Measurements from ENCODE around the gene KLF3.

KLF3 gene

DNA sequence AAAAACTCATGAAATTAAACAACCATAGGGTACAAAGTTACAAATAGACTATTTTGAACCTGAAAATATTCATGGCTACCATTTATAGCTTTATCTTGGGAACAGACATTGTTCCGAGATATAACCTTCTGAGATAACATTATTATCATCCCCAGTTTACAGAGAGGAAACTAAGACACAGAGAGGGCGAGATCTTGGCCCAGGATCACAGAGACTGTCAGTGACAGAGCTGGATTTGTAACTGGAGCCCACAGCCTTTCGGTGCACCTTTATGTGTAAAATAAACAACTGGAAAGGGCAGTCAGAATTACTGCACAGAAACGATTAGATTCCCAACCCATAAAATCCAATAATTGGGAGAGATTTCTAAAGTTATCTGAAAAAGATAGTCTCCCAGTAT lies 28.4 kb downstream of the KLF3 start:
- H3K36me3 ChIP-seq (ENCODE audit: control insufficient read depth in 1 of 2, insufficient read depth in 2 of 2, low read length in 2 of 2): peaks cover 56 to 90% of the 10 kb centered on the region in 2 donors
- H3K9ac ChIP-seq (ENCODE audit: low read depth in 1 of 2, low read length in 2 of 2): no peak overlapping the region
- peaks cover 0 to 15% of the 10 kb centered on the region in 2 donors for H3K4me1 ChIP-seq (ENCODE audit: control insufficient read depth in 1 of 2, insufficient read depth in 2 of 2, low read length in 2 of 2)
- H3K4me3 ChIP-seq (ENCODE audit: low read depth in 1 of 2, low read length in 2 of 2): no peak overlapping the region
- H3K27me3 ChIP-seq (ENCODE audit: control insufficient read depth in 1 of 2, insufficient read depth in 2 of 2, low read length in 2 of 2): no peaks in the 10 kb centered on the region
- H3K27ac ChIP-seq (ENCODE audit: low read depth, low read length): no peak overlapping the region
- H3K9me3 ChIP-seq (ENCODE audit: control insufficient read depth in 1 of 2, low read length in 2 of 2): no peaks in the 10 kb centered on the region

DNA sequence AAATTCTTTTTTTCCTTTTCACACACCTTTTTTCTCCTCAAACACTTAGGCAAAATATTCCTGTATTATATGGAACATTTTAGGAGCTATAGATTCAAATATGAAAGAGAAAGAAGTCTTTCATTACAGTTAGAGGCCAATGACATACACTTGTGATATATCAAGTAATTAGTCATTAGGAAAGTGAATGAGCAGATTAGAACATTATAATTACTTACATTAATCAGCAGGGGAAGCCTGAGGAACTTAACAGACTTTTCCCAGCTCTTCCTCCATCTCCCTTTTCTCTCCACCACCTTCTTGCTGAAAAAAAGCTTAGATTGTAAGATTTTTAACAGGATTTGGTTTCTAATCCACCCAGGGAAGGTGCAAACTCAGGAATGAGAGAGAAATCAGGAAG lies 29.6 kb downstream of the KLF3 start:
- Histone ChIP-seq H3K27me3 (ENCODE audit: control insufficient read depth in 1 of 2, insufficient read depth in 2 of 2, low read length in 2 of 2) (no peaks in the 10 kb centered on the region), H3K9me3 (ENCODE audit: control insufficient read depth in 1 of 2, low read length in 2 of 2) (no peaks in the 10 kb centered on the region), H3K4me3 (ENCODE audit: low read depth in 1 of 2, low read length in 2 of 2) (no peak overlapping the region), H3K4me1 (ENCODE audit: control insufficient read depth in 1 of 2, insufficient read depth in 2 of 2, low read length in 2 of 2) (peaks cover 0 to 15% of the 10 kb centered on the region in 2 donors), H3K9ac (ENCODE audit: low read depth in 1 of 2, low read length in 2 of 2) (no peak overlapping the region), H3K36me3 (ENCODE audit: control insufficient read depth in 1 of 2, insufficient read depth in 2 of 2, low read length in 2 of 2) (peaks cover 64 to 90% of the 10 kb centered on the region in 2 donors), H3K27ac (ENCODE audit: low read depth, low read length) (no peak overlapping the region)

DNA sequence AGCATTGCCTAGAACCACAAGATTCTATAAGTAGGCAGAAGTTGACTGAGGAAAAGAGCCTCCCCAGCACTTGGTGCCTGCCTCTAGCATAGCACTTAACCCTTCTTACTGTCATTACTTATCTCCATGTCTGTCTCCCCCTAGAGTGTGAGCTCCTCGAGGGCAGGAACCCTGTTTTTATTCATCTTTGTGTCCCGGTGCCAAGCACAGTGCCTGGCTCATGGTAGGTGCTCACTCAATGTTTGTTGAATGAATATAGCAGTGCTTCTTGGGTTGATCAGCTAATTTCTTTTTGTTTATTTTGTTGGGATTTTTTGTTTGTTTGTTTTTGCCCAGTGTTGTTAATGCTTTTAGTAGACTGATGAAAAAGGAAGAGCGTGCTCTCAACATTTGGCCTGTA lies 30.3 kb downstream of the KLF3 start:
- H3K9me3 ChIP-seq (ENCODE audit: control insufficient read depth in 1 of 2, low read length in 2 of 2): no peaks in the 10 kb centered on the region
- no peak overlapping the region for H3K9ac ChIP-seq (ENCODE audit: low read depth in 1 of 2, low read length in 2 of 2)
- H3K27me3 ChIP-seq (ENCODE audit: control insufficient read depth in 1 of 2, insufficient read depth in 2 of 2, low read length in 2 of 2): no peaks in the 10 kb centered on the region
- peaks cover 56 to 90% of the 10 kb centered on the region in 2 donors for H3K36me3 ChIP-seq (ENCODE audit: control insufficient read depth in 1 of 2, insufficient read depth in 2 of 2, low read length in 2 of 2)
- H3K4me1 ChIP-seq (ENCODE audit: control insufficient read depth in 1 of 2, insufficient read depth in 2 of 2, low read length in 2 of 2): peaks cover 0 to 15% of the 10 kb centered on the region in 2 donors
- H3K27ac ChIP-seq (ENCODE audit: low read depth, low read length): no peak overlapping the region
- H3K4me3 ChIP-seq (ENCODE audit: low read depth in 1 of 2, low read length in 2 of 2): no peak overlapping the region

DNA sequence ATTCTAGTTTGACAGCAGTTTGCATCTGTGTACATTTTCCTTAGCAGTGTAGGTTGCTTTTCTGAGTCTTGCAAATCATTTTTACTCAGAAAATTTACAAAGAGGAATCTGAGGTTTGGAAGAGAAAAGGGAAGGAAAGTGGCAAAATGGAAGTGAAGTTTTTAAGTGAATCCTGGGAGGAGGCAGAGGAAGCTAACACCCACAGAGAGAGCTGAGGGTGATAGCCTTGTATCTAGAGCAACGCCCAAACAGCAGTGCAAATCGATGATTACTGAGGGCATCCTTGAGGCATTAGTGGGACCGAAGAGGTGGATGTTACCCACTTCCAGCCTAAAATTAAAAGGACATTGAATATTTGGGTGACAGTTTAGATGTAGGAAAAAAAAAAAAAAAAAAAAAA lies 31.8 kb downstream of the KLF3 start:
- Histone ChIP-seq H3K9me3 (ENCODE audit: control insufficient read depth in 1 of 2, low read length in 2 of 2) (no peaks in the 10 kb centered on the region), H3K27ac (ENCODE audit: low read depth, low read length) (no peak overlapping the region), H3K9ac (ENCODE audit: low read depth in 1 of 2, low read length in 2 of 2) (no peak overlapping the region), H3K4me3 (ENCODE audit: low read depth in 1 of 2, low read length in 2 of 2) (no peak overlapping the region), H3K27me3 (ENCODE audit: control insufficient read depth in 1 of 2, insufficient read depth in 2 of 2, low read length in 2 of 2) (no peaks in the 10 kb centered on the region), H3K36me3 (ENCODE audit: control insufficient read depth in 1 of 2, insufficient read depth in 2 of 2, low read length in 2 of 2) (peaks cover 43 to 76% of the 10 kb centered on the region in 2 donors), H3K4me1 (ENCODE audit: control insufficient read depth in 1 of 2, insufficient read depth in 2 of 2, low read length in 2 of 2) (peaks cover 0 to 15% of the 10 kb centered on the region in 2 donors)

DNA sequence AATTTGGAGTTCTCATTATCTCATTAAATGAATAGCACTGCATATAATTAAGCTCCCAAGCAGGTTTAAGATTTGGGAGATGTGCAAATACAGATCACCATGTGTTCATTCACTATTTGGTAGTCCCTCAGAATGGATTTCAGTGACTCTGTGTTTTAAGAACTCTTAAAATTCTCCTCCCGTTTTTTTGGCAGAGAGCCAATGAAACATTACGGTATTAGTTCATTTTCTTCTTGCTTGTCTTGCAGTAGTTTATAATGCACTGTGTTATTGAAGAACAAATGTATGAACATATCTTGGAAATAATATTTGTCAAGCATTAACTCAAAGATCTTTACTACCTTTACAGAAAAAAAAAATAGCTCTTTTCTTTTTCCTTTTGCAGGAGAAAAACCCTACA lies 32.7 kb downstream of the KLF3 start:
- no peak overlapping the region for H3K9ac ChIP-seq (ENCODE audit: low read depth in 1 of 2, low read length in 2 of 2)
- no peak overlapping the region for H3K27ac ChIP-seq (ENCODE audit: low read depth, low read length)
- peaks cover 37 to 67% of the 10 kb centered on the region in 2 donors for H3K36me3 ChIP-seq (ENCODE audit: control insufficient read depth in 1 of 2, insufficient read depth in 2 of 2, low read length in 2 of 2)
- no peak overlapping the region for H3K4me3 ChIP-seq (ENCODE audit: low read depth in 1 of 2, low read length in 2 of 2)
- H3K4me1 ChIP-seq (ENCODE audit: control insufficient read depth in 1 of 2, insufficient read depth in 2 of 2, low read length in 2 of 2): peaks cover 0 to 7% of the 10 kb centered on the region in 2 donors
- no peaks in the 10 kb centered on the region for H3K27me3 ChIP-seq (ENCODE audit: control insufficient read depth in 1 of 2, insufficient read depth in 2 of 2, low read length in 2 of 2)
- H3K9me3 ChIP-seq (ENCODE audit: control insufficient read depth in 1 of 2, low read length in 2 of 2): no peaks in the 10 kb centered on the region

DNA sequence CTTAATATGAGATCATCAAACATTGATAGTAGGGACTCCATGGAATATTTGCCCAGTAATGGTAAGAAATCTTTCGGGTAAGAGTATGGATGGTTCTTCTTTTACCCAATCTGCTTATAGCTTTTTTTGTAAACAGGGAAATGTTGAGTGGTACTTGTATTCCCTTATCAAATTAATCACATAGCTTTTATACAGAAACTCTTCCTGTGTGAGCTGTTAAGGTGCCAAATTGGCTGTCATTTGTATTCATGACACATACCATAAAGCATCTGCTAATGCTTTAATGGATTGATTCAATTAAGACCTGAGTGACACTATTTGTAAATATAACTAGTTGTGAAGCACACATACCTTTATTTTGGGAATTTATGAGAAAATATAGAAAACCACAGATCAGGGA lies 34.2 kb downstream of the KLF3 start:
- H3K4me1 ChIP-seq (ENCODE audit: control insufficient read depth in 1 of 2, insufficient read depth in 2 of 2, low read length in 2 of 2): no peaks in the 10 kb centered on the region
- no peak overlapping the region for H3K4me3 ChIP-seq (ENCODE audit: low read depth in 1 of 2, low read length in 2 of 2)
- H3K27ac ChIP-seq (ENCODE audit: low read depth, low read length): no peak overlapping the region
- H3K36me3 ChIP-seq (ENCODE audit: control insufficient read depth in 1 of 2, insufficient read depth in 2 of 2, low read length in 2 of 2): peaks cover 32 to 59% of the 10 kb centered on the region in 2 donors
- no peaks in the 10 kb centered on the region for H3K9me3 ChIP-seq (ENCODE audit: control insufficient read depth in 1 of 2, low read length in 2 of 2)
- no peak overlapping the region for H3K9ac ChIP-seq (ENCODE audit: low read depth in 1 of 2, low read length in 2 of 2)
- H3K27me3 ChIP-seq (ENCODE audit: control insufficient read depth in 1 of 2, insufficient read depth in 2 of 2, low read length in 2 of 2): no peaks in the 10 kb centered on the region

DNA sequence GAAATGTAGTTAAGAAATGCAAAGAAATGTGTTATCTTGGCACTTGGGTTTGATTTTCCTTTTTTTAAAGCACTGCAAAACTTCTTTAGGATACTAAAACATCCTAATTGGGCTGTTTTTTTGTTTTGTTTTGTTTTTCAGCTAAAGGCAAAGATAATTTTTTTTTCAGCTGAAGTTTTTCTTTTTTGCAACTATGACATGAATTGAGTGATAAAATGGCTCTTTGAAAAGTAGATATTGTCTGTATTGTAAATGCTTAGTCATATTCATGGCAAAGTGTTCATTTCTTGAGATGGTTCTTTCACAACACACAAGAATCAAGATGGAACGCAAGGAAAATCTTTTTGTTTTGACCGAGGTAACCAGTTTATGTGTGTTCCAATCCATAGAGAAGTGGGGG lies 35.1 kb downstream of the KLF3 start:
- Histone ChIP-seq H3K36me3 (ENCODE audit: control insufficient read depth in 1 of 2, insufficient read depth in 2 of 2, low read length in 2 of 2) (peaks cover 28 to 53% of the 10 kb centered on the region in 2 donors), H3K4me1 (ENCODE audit: control insufficient read depth in 1 of 2, insufficient read depth in 2 of 2, low read length in 2 of 2) (no peaks in the 10 kb centered on the region)

DNA sequence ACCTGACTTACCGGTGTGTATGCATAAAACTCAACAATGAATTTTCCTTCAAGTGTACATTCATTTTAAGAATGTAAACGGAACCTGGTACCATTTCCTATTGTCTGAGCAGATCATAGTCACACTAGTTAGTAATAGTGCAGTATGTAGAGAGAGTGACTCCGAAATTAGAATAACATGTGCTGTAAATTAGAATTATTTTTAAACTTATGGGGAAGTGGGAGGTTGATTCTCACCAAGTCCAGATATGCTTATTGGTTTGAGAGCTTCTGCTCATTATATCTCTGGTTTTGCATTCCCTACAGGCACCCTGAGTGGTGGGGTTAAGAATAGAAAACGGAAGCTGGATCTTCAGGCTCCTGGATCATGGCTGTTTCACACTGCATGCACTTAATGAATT lies 39.6 kb downstream of the KLF3 start:
- Histone ChIP-seq H3K27ac (ENCODE audit: low read depth, low read length) (no peak overlapping the region), H3K36me3 (ENCODE audit: control insufficient read depth in 1 of 2, insufficient read depth in 2 of 2, low read length in 2 of 2) (peaks cover 0 to 8% of the 10 kb centered on the region in 2 donors), H3K9ac (ENCODE audit: low read depth in 1 of 2, low read length in 2 of 2) (no peak overlapping the region), H3K9me3 (ENCODE audit: control insufficient read depth in 1 of 2, low read length in 2 of 2) (no peaks in the 10 kb centered on the region), H3K4me1 (ENCODE audit: control insufficient read depth in 1 of 2, insufficient read depth in 2 of 2, low read length in 2 of 2) (no peaks in the 10 kb centered on the region), H3K27me3 (ENCODE audit: control insufficient read depth in 1 of 2, insufficient read depth in 2 of 2, low read length in 2 of 2) (no peaks in the 10 kb centered on the region), H3K4me3 (ENCODE audit: low read depth in 1 of 2, low read length in 2 of 2) (no peak overlapping the region)

More for the DNA sequence above, 35.1 kb downstream of the KLF3 start:
- H3K9ac ChIP-seq (ENCODE audit: low read depth in 1 of 2, low read length in 2 of 2): no peak overlapping the region
- no peaks in the 10 kb centered on the region for H3K27me3 ChIP-seq (ENCODE audit: control insufficient read depth in 1 of 2, insufficient read depth in 2 of 2, low read length in 2 of 2)
- H3K9me3 ChIP-seq (ENCODE audit: control insufficient read depth in 1 of 2, low read length in 2 of 2): no peaks in the 10 kb centered on the region
- no peak overlapping the region for H3K4me3 ChIP-seq (ENCODE audit: low read depth in 1 of 2, low read length in 2 of 2)
- no peak overlapping the region for H3K27ac ChIP-seq (ENCODE audit: low read depth, low read length)

DNA sequence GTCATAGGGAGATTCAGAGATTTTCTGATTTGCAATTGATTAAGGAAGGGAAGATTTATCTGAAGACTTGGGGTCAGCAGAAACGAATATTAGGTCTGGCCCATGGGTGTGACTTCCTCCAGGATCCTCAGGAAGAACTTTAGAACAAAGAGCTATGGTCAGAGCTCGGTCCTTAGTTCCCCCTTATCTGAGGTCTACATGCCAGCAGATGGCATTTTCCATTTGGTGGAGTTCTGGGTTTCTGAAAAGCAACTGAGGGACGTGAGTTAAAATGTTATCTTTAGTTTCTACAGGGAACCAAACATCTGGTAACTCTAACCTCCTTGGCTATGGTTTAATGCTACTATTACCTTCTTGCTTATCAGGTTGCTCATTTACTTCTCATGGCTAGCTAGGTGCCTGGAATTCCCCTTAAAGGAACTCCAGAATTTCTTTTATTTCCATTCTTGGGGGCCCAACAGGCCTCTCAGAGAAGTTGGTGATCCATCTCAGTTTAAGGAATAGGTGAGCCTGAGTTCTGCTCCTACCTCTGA lies 40.7 kb downstream of the KLF3 start:
- no peaks in the 10 kb centered on the region for H3K36me3 ChIP-seq (ENCODE audit: control insufficient read depth in 1 of 2, insufficient read depth in 2 of 2, low read length in 2 of 2)
- no peak overlapping the region for H3K4me3 ChIP-seq (ENCODE audit: low read depth in 1 of 2, low read length in 2 of 2)
- H3K9ac ChIP-seq (ENCODE audit: low read depth in 1 of 2, low read length in 2 of 2): no peak overlapping the region
- H3K9me3 ChIP-seq (ENCODE audit: control insufficient read depth in 1 of 2, low read length in 2 of 2): no peaks in the 10 kb centered on the region
- no peak overlapping the region for H3K27ac ChIP-seq (ENCODE audit: low read depth, low read length)
- no peaks in the 10 kb centered on the region for H3K27me3 ChIP-seq (ENCODE audit: control insufficient read depth in 1 of 2, insufficient read depth in 2 of 2, low read length in 2 of 2)
- H3K4me1 ChIP-seq (ENCODE audit: control insufficient read depth in 1 of 2, insufficient read depth in 2 of 2, low read length in 2 of 2): no peaks in the 10 kb centered on the region

DNA sequence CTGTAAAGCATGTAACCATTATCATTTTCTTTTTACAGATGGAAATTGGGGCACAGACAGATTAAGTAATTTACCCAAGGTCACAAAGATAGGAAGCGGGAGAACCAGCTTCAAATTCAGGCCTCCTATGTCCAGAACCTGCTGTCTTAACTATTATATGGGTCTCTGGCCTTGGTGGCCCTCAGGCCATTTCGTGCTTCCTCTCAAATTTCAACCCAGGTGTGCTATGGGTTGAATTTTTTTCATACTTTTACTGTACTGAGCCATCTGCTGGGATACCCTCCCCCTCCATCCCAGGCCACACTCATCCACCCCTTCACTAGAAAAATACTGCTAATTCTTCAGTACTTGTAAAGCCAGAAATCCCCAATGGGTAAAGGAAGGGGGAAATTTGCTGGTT lies 42.3 kb downstream of the KLF3 start:
- no peaks in the 10 kb centered on the region for H3K27me3 ChIP-seq (ENCODE audit: control insufficient read depth in 1 of 2, insufficient read depth in 2 of 2, low read length in 2 of 2)
- no peaks in the 10 kb centered on the region for H3K4me1 ChIP-seq (ENCODE audit: control insufficient read depth in 1 of 2, insufficient read depth in 2 of 2, low read length in 2 of 2)
- H3K36me3 ChIP-seq (ENCODE audit: control insufficient read depth in 1 of 2, insufficient read depth in 2 of 2, low read length in 2 of 2): no peaks in the 10 kb centered on the region
- no peaks in the 10 kb centered on the region for H3K9me3 ChIP-seq (ENCODE audit: control insufficient read depth in 1 of 2, low read length in 2 of 2)
- no peak overlapping the region for H3K4me3 ChIP-seq (ENCODE audit: low read depth in 1 of 2, low read length in 2 of 2)
- no peak overlapping the region for H3K9ac ChIP-seq (ENCODE audit: low read depth in 1 of 2, low read length in 2 of 2)
- H3K27ac ChIP-seq (ENCODE audit: low read depth, low read length): no peak overlapping the region

DNA sequence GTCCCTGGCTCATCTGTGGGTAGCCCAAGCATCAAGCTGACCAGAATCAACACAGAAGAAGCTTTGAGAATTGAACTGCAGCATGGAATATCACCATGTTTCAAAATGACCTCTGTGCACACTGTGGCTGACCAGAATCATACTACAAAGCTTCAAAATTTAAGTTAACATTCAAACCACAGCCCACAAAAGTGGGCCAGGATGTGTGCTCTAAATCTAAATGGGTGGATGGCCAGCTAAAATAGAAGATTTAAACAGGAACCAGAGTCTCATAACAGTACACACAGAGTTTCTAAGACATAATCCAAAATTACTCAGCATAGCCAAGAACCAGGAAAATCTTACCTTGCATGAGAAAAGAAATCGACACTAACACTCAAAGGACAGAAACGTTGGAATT lies 46.1 kb downstream of the KLF3 start:
- no peaks in the 10 kb centered on the region for H3K36me3 ChIP-seq (ENCODE audit: control insufficient read depth in 1 of 2, insufficient read depth in 2 of 2, low read length in 2 of 2)
- H3K4me3 ChIP-seq (ENCODE audit: low read depth in 1 of 2, low read length in 2 of 2): no peak overlapping the region
- H3K27me3 ChIP-seq (ENCODE audit: control insufficient read depth in 1 of 2, insufficient read depth in 2 of 2, low read length in 2 of 2): no peaks in the 10 kb centered on the region
- H3K4me1 ChIP-seq (ENCODE audit: control insufficient read depth in 1 of 2, insufficient read depth in 2 of 2, low read length in 2 of 2): no peaks in the 10 kb centered on the region
- peaks cover 0 to 5% of the 10 kb centered on the region in 2 donors for H3K9me3 ChIP-seq (ENCODE audit: control insufficient read depth in 1 of 2, low read length in 2 of 2)
- H3K27ac ChIP-seq (ENCODE audit: low read depth, low read length): no peak overlapping the region
- no peak overlapping the region for H3K9ac ChIP-seq (ENCODE audit: low read depth in 1 of 2, low read length in 2 of 2)

Data from duodenal mucosa (tissue), 2 donors.